HepG2 (cell line): ENCODE measurements around the gene CCDC88B. TPM values are rescaled to one million over a fixed set of nuclear protein-coding genes. Genes with fewer than 3 reads are reported as not detected.

Source experiments
- ATAC-seq: fragments of 200-7000 bp; cut with Tn5 transposase; 3 replicates; pipeline ENCODE4 v1.9.1; 2020; ENCODE audit warnings: mild to moderate bottlenecking, moderate library complexity
- BruUV-seq: library from RNA; stranded (reverse); fragments of 400-500 nt; replicated peaks from 2 replicates; lab custom pipeline; 2021; lab: Mats Ljungman, UMichigan
- CTCF ChIA-PET: fragments of 300-600 bp; formaldehyde crosslinking; extraction: SDS; loops from one replicate; lab custom pipeline; 2021; ENCODE audit warnings: low total read pairs, inconsistent platforms, low intra/inter-chr PET ratio; lab: Yijun Ruan, JAX
- POLR2A ChIA-PET: fragments of 350-600 bp; sonication (Branson Sonifier 250); formaldehyde crosslinking; loops from one replicate; lab custom pipeline; 2020; ENCODE audit warnings: antibody characterized with exemption, inconsistent platforms; lab: Yijun Ruan, JAX
- DNase-seq: peaks from one replicate; pipeline ENCODE4 v3.0.0-alpha.2; 2015; ENCODE audit warnings: low spot score
- FAIRE-seq: peaks from 3 replicates; lab custom pipeline; 2011; peaks lifted over from hg19 to GRCh38; lab: Jason Lieb, UNC
- H2AFZ ChIP-seq: one replicate; pipeline ENCODE4 v1.6.1; 2011; ENCODE audit warnings: low read length, inconsistent platforms
- H3K27ac ChIP-seq: fragments of 300-600 bp; 3 replicates; pipeline ENCODE4 v1.8.0; 2011; ENCODE audit warnings: mixed run types, mild to moderate bottlenecking, mixed read lengths, low read length, inconsistent platforms; ENCODE audit not compliant: insufficient read depth; ENCODE audit errors: extremely low read length
- H3K27me3 ChIP-seq, 2 experiments: fragments of 200-600 bp in 1 of 2; 2 replicates in 1 of 2; 3 replicates in 1 of 2; pipeline versions ENCODE4 v1.6.0 to v1.8.0; 2011; ENCODE audit warnings: low read length in 2 of 2, mild to moderate bottlenecking in 2 of 2, moderate library complexity in 2 of 2, inconsistent platforms in 1 of 2; ENCODE audit not compliant: insufficient read depth in 2 of 2, control insufficient read depth in 1 of 2
- H3K36me3 ChIP-seq, 2 experiments: fragments of 200-600 bp in 1 of 2; replicated peaks in 1 of 2; 2 replicates in 1 of 2; 3 replicates in 1 of 2; pipeline versions ENCODE4 v1.5.1 to v1.8.0; 2011; ENCODE audit warnings: low read length in 2 of 2, inconsistent platforms in 1 of 2; ENCODE audit not compliant: insufficient read depth in 2 of 2, control insufficient read depth in 1 of 2
- H3K4me1 ChIP-seq: 2 replicates; pipeline ENCODE4 v1.5.1; 2012; ENCODE audit warnings: low read length, inconsistent platforms; ENCODE audit not compliant: insufficient read depth
- H3K4me2 ChIP-seq: 2 replicates; pipeline ENCODE4 v1.6.0; 2011; ENCODE audit warnings: low read depth, low read length, inconsistent platforms
- H3K4me3 ChIP-seq, 3 experiments: fragments of 200-600 bp in 1 of 3; sonication (generic), shearing (Covaris generic) in 1 of 3; replicated peaks in 1 of 3; 2 replicates each; pipeline ENCODE4 v1.5.1; 2011 to 2016; ENCODE audit warnings: low read length in 3 of 3, inconsistent platforms in 2 of 3, low read depth in 2 of 3, mild to moderate bottlenecking in 2 of 3, control low read depth in 1 of 3, mixed read lengths in 1 of 3; ENCODE audit not compliant: insufficient read depth in 1 of 3
- H3K79me2 ChIP-seq: one replicate; pipeline ENCODE4 v1.6.1; 2011; ENCODE audit warnings: low read length, inconsistent platforms; ENCODE audit not compliant: insufficient read depth
- H3K9ac ChIP-seq: 2 replicates; pipeline ENCODE4 v1.6.0; 2011; ENCODE audit warnings: mild to moderate bottlenecking, low read depth, low read length, inconsistent platforms; ENCODE audit not compliant: insufficient read depth
- H3K9me3 ChIP-seq: 2 replicates; pipeline ENCODE4 v1.5.1; 2012; ENCODE audit warnings: mild to moderate bottlenecking, low read length
- H4K20me1 ChIP-seq: 2 replicates; pipeline ENCODE4 v1.6.0; 2011; ENCODE audit warnings: inconsistent platforms, mild to moderate bottlenecking, low read length, moderate library complexity; ENCODE audit not compliant: insufficient read depth
- HOXA5 ChIP-seq: sonication (generic); formaldehyde crosslinking; IDR thresholded peaks from 2 replicates; pipeline ENCODE4 v1.4.0; 2020; ENCODE audit warnings: missing genetic modification reagents
- MED8 ChIP-seq: sonication (generic); formaldehyde crosslinking; IDR thresholded peaks from 2 replicates; pipeline ENCODE4 v1.8.1; 2023; ENCODE audit warnings: mild to moderate bottlenecking, missing genetic modification reagents; ENCODE audit not compliant: insufficient replicate concordance
- RBM22 ChIP-seq: fragments of 200-400 bp; formaldehyde crosslinking; optimal IDR thresholded peaks from 2 replicates; pipeline ENCODE3; 2017; ENCODE audit warnings: mild to moderate bottlenecking, low read length, moderate library complexity
- RELA ChIP-seq: sonication (generic); formaldehyde crosslinking; IDR thresholded peaks from 2 replicates; pipeline ENCODE4 v1.4.0; 2020; ENCODE audit warnings: missing genetic modification reagents
- SIX4 ChIP-seq: sonication (generic); formaldehyde crosslinking; IDR thresholded peaks from 2 replicates; pipeline ENCODE4 v1.4.0; 2020; ENCODE audit warnings: missing genetic modification reagents
- SUZ12 ChIP-seq: fragments of 150-350 bp; IDR thresholded peaks from 2 replicates; pipeline ENCODE4 v1.6.1; 2014; ENCODE audit warnings: low read depth, low read length
- TSC22D2 ChIP-seq: sonication (generic); formaldehyde crosslinking; IDR thresholded peaks from 2 replicates; pipeline ENCODE4 v1.5.1; 2020; ENCODE audit warnings: missing genetic modification reagents, mild to moderate bottlenecking, borderline replicate concordance
- ZBTB14 ChIP-seq: sonication (generic); formaldehyde crosslinking; IDR thresholded peaks from 2 replicates; pipeline ENCODE4 v1.4.0; 2020; ENCODE audit warnings: missing genetic modification reagents
- ZNF275 ChIP-seq: sonication (generic); formaldehyde crosslinking; IDR thresholded peaks from 2 replicates; pipeline ENCODE4 v1.8.0; 2022; ENCODE audit warnings: missing genetic modification reagents, mild to moderate bottlenecking, inconsistent platforms, borderline replicate concordance
- ZNF629 ChIP-seq: sonication (generic); formaldehyde crosslinking; conservative IDR thresholded peaks from 2 replicates; pipeline ENCODE4 v1.5.0; 2020; ENCODE audit warnings: missing genetic modification reagents
- ZNF713 ChIP-seq: sonication (generic); formaldehyde crosslinking; IDR thresholded peaks from 2 replicates; pipeline ENCODE4 v1.4.0; 2020; ENCODE audit warnings: mild to moderate bottlenecking, missing genetic modification reagents
- WGBS: methylation state at CpG from one replicate; pipeline ENCODE4 v1.1.6; 2017; ENCODE audit warnings: low lambda C conversion rate; 5-methylcytosine and 5-hydroxymethylcytosine counted together
- in situ Hi-C: cut with HindIII; loops from 2 replicates; pipeline ENCODE4 v1.10.0; 2017; ENCODE audit warnings: low pct_unique_long_range_greater_than_20kb; ENCODE audit not compliant: extremely low pct_ligation_motif_present
- intact Hi-C: fragments of 100-400 bp; cut with micrococcal nuclease; formaldehyde crosslinking; loops from one replicate; pipeline ENCODE4 v1.10.0; 2022; ENCODE audit not compliant: unreplicated experiment
- polyA plus RNA-seq, 8 experiments: library from polyadenylated mRNA; depleted of rRNA in 3 of 8; stranded (reverse) in 7 of 8; unstranded in 1 of 8; fragments of >200 nt; fragmentation: Illumina TruSeq in 4 of 8; extraction: Trizol in 4 of 8; gene quantifications; 2 replicates each; pipeline versions ENCODE4 v1.2.1 to v1.2.3, GENCODE V29; 2011 to 2016; ENCODE audit warnings: low read depth in 4 of 8, missing spikeins in 1 of 8, mixed read lengths in 1 of 8; ENCODE audit not compliant: insufficient read depth in 1 of 8
- total RNA-seq, 5 experiments: library from RNA; depleted of rRNA; stranded (reverse); fragments of >200 nt; fragmentation: Illumina TruSeq; extraction: Trizol; gene quantifications; 2 replicates each; pipeline ENCODE4 v1.2.3, GENCODE V29; 2016; ENCODE audit warnings: low read depth in 1 of 5

Gene CCDC88B
- total and polyA plus RNA-seq, 2 of the 13 experiments (the other 11 are each of a cell fraction or from before 2014, with no cell fraction given), result 3.6 to 4.8 TPM

- in situ Hi-C loops (no loop called here), intact Hi-C loops (no loop called here)
- no peaks in the 10 kb centered on the region for H3K36me3 ChIP-seq
- ATAC-seq (no peak), FAIRE-seq (no peak), DNase-seq (no peak)
- H4K20me1 ChIP-seq, result no peaks in the 10 kb centered on the region
- BruUV-seq, result no TSS peak
- 24% methylated on average over 6 of the region's 6 CpGs for WGBS
- no peaks in the 10 kb centered on the region for H3K79me2 ChIP-seq
- no peaks in the 10 kb centered on the region for H3K4me1 ChIP-seq
- H3K9ac ChIP-seq, result no peak overlapping the region
- H3K27me3 ChIP-seq, result peaks cover 9 to 78% of the 10 kb centered on the region in 2 experiments; a peak in 4 of 5 replicates
- H3K4me3 ChIP-seq, result no peak overlapping the region
- CTCF ChIA-PET, result no interaction called here
- no peak overlapping the region for H3K4me2 ChIP-seq
- no peak overlapping the region for H2AFZ ChIP-seq
- H3K27ac ChIP-seq, result no peak overlapping the region
- H3K9me3 ChIP-seq, result no peaks in the 10 kb centered on the region
- TF ChIP-seq MED8 (CRISPR knock-in tag) (no peak), ZNF275 (no peak), HOXA5 (no peak), RBM22 (no peak), ZBTB14 (CRISPR knock-in tag) (no peak), TSC22D2 (CRISPR knock-in tag) (no peak), SUZ12 (no peak), RELA (CRISPR knock-in tag) (no peak), SIX4 (CRISPR knock-in tag) (no peak), ZNF713 (no peak), ZNF629 (CRISPR knock-in tag) (no peak)
- POLR2A ChIA-PET, result no interaction called here
These were observed 42.0 kb downstream of the CCDC88B start for GRCh38 chr11:64382047-64382446.
